PC-3 (cell line): ENCODE data around the gene TMEM86B.

Experiments
- EZH2 ChIP-seq: fragments of 300-600 bp; sonication (generic); IDR thresholded peaks from one replicate; pipeline ENCODE4 v1.6.1; 2017; ENCODE audit warnings: antibody characterized with exemption, mild to moderate bottlenecking, low read length; ENCODE audit not compliant: unreplicated experiment
- EZH2phosphoT487 ChIP-seq: fragments of 300-600 bp; sonication (generic); IDR thresholded peaks from 2 replicates; pipeline ENCODE4 v1.6.1; 2018; ENCODE audit warnings: mild to moderate bottlenecking, antibody characterized with exemption, low read length, borderline replicate concordance
- TF ChIP-seq, protein P1 (sequence below): fragments of 300-600 bp; sonication (generic); conservative IDR thresholded peaks from 2 replicates; pipeline ENCODE4 v1.5.1; 2017; ENCODE audit warnings: antibody characterized with exemption, low read depth, mild to moderate bottlenecking, low read length

DNA sequence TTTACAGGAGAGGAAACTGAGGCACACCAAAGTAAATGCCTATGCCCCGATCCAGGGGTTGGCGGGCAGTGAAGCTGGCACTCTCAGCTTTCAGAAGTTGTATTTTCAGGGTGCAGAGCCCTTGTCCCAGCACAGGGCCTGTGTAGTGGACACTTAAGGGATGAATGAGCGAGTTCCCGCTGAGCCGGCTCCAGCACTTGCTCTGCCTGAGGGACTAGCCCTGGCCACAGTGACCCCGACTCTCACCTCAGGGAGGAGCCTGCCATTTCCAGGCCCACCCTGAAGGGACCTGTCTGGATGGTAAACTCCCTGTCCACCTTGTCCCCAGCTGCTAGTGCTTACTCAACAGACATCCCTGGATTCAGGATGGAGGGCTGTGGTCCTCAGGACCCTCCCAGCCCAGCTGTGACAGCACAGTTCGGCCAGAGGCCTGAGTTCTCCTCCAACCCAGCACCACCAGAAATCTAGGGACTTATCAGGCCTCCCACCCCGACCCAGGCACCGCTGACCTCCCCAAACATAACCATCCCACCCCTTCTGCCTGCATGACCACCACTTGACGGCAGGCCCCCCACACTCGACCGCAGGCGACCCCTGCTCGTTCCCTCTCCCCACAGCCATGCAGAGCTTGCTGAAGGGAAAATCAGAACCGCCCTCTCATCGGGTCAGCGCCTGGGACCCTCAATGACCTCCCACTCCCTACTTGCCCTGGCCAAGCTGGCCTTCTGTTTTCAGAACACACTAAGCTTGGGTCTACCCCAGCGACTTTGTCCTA is 21.9 kb upstream of the TMEM86B start:
- TF ChIP-seq, protein P1, sequence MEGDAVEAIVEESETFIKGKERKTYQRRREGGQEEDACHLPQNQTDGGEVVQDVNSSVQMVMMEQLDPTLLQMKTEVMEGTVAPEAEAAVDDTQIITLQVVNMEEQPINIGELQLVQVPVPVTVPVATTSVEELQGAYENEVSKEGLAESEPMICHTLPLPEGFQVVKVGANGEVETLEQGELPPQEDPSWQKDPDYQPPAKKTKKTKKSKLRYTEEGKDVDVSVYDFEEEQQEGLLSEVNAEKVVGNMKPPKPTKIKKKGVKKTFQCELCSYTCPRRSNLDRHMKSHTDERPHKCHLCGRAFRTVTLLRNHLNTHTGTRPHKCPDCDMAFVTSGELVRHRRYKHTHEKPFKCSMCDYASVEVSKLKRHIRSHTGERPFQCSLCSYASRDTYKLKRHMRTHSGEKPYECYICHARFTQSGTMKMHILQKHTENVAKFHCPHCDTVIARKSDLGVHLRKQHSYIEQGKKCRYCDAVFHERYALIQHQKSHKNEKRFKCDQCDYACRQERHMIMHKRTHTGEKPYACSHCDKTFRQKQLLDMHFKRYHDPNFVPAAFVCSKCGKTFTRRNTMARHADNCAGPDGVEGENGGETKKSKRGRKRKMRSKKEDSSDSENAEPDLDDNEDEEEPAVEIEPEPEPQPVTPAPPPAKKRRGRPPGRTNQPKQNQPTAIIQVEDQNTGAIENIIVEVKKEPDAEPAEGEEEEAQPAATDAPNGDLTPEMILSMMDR: no peak
- TF ChIP-seq EZH2 (no peak), EZH2phosphoT487 (no peak)
